Measurements from ENCODE around the gene SERINC3. TPM values are rescaled to one million over a fixed set of nuclear protein-coding genes. Genes with fewer than 3 reads are reported as not detected.
A peak's percentile ranks its signal among the peaks of the same experiment; 100 is the strongest.

The SERINC3 gene
- total RNA-seq, 2 experiments from 2014 or later: 38.8 to 43.6 TPM

- Mint-ChIP-seq H3K36me3 (no peaks in the 10 kb centered on the region), H3K27me3 (no peaks in the 10 kb centered on the region), H3K4me3 (no peak overlapping the region), H3K27ac (no peak overlapping the region), H3K4me1 (no peaks in the 10 kb centered on the region), H3K9me3 (no peaks in the 10 kb centered on the region)
- DNase-seq: no peak
Observed at GRCh38 chr20:44450281-44450889, 71.5 kb downstream of the SERINC3 start.

- Mint-ChIP-seq H3K4me3 (no peak overlapping the region), H3K4me1 (no peaks in the 10 kb centered on the region)
Observed at GRCh38 chr20:44449864-44450263, 72.0 kb downstream of the SERINC3 start.

GRCh38 chr20:44448753-44449546 lies 72.9 kb downstream of the SERINC3 start:
- Mint-ChIP-seq H3K4me1 (no peaks in the 10 kb centered on the region), H3K4me3 (no peak overlapping the region), H3K36me3 (no peaks in the 10 kb centered on the region), H3K27ac (no peak overlapping the region), H3K9me3 (no peaks in the 10 kb centered on the region), H3K27me3 (no peaks in the 10 kb centered on the region)
- DNase-seq: peak; percentile 10

More at GRCh38 chr20:44449864-44450263, 72.0 kb downstream of the SERINC3 start:
- Mint-ChIP-seq H3K9me3 (no peaks in the 10 kb centered on the region), H3K36me3 (no peaks in the 10 kb centered on the region), H3K27me3 (no peaks in the 10 kb centered on the region), H3K27ac (no peak overlapping the region)
- DNase-seq: no peak

- no peaks in the 10 kb centered on the region for H3K4me1 Mint-ChIP-seq
- H3K27ac Mint-ChIP-seq: no peak overlapping the region
- DNase-seq: no peak
- no peak overlapping the region for H3K4me3 Mint-ChIP-seq
- H3K36me3 Mint-ChIP-seq: no peaks in the 10 kb centered on the region
- no peaks in the 10 kb centered on the region for H3K9me3 Mint-ChIP-seq
- H3K27me3 Mint-ChIP-seq: no peaks in the 10 kb centered on the region
Observed at GRCh38 chr20:44447827-44448419, 73.9 kb downstream of the SERINC3 start.

Other genes with a start within 250 kb of the SERINC3 start
- gene FITM2, start 210.9 kb downstream of the SERINC3 start, total RNA-seq: 1 to 10 TPM; 1.9 to 2.1 TPM
- gene R3HDML, start 185.0 kb downstream of the SERINC3 start, total RNA-seq: not detected
- gene HNF4A, start 166.4 kb downstream of the SERINC3 start, total RNA-seq: not detected
- 10 to 100 TPM; 30.1 to 31.4 TPM for gene TTPAL, start 46.2 kb downstream of the SERINC3 start, total RNA-seq
- gene PKIG, start 60.5 kb upstream of the SERINC3 start, total RNA-seq: 1 to 10 TPM; 8.8 to 9.2 TPM
- gene ADA, start 129.6 kb upstream of the SERINC3 start, total RNA-seq: 10 to 100 TPM; 25.6 to 27.0 TPM
- gene CCN5, start 193.3 kb upstream of the SERINC3 start, total RNA-seq: not detected
- gene KCNK15, start 223.8 kb upstream of the SERINC3 start, total RNA-seq: under 1 TPM; 0.31 to 0.48 TPM

Data from activated naive CD8-positive, alpha-beta T cell treated with anti-CD3 and anti-CD28 coated beads for 36 hours (primary cell).